Uterus (tissue), 2 donors: ENCODE measurements around the gene MGAT2.

Experiments
- CTCF ChIP-seq, 4 experiments: fragments of 200-600 bp in 2 of 4; fragments of 450-650 bp in 2 of 4; sonication (generic) in 2 of 4; IDR thresholded peaks; one replicate each; pipeline ENCODE4 v1.5.1; 2016 to 2019; ENCODE audit warnings: antibody characterized with exemption in 4 of 4, mild to moderate bottlenecking in 2 of 4, moderate library complexity in 1 of 4
- POLR2A ChIP-seq, 2 donors: fragments of 450-650 bp; IDR thresholded peaks; one replicate each; pipeline ENCODE4 v1.6.1; 2016; ENCODE audit warnings: antibody characterized with exemption in 2 of 2, mild to moderate bottlenecking in 1 of 2, moderate library complexity in 1 of 2

DNA sequence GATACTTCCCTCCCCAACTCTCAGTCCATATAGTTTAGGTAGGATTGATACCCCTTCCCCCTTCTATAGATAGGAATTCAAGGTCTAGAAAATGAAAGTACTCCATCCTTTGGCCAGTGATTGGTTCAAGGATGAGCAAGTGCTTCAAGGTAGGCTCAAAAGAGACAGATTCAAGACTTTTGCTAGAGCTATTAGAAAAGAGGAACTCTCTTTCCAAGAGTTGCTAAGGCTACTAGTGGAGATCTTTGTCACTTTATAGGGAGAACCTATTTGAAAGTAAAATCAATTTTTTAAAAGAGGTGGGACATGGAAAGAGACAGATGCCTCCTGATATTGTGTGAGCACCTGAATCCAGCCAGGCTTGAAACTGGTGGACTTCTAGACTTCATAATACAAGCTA, 49.9 kb downstream of the MGAT2 start:
- no peak for TF ChIP-seq POLR2A (IDR thresholded peaks at IDR 0.05)
- TF ChIP-seq CTCF (IDR thresholded peaks at IDR 0.05) = no peak
